ENCODE data around the gene SDK1.
A peak's percentile ranks its signal among the peaks of the same experiment; 100 is the strongest.
"Not testable (repeated sequence)": the region's sequence is repeated elsewhere in the genome, so short reads cannot be mapped to it uniquely, and the experiment has no call there.

The SDK1 gene

DNA sequence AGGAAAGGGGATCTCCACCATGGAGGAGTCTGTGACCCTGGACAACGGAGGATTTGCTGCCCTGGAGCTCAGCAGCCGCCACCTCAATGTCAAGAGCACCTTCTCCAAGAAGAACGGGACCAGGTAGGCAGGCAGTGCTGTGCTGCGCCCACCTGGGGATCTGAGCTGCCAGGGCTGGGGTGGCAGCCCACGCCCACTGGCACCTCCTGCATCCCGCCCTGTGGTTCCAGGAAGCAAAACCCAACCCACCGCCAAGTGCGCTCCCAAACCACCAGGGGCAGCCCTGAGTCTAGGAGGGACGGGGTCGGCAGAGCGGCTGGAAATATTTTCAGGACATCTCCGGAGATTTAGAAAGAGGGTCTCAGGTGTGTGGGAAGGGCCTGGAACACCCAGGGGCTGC lies 940.7 kb downstream of the SDK1 start:
- DNase-seq, result no peak

DNA sequence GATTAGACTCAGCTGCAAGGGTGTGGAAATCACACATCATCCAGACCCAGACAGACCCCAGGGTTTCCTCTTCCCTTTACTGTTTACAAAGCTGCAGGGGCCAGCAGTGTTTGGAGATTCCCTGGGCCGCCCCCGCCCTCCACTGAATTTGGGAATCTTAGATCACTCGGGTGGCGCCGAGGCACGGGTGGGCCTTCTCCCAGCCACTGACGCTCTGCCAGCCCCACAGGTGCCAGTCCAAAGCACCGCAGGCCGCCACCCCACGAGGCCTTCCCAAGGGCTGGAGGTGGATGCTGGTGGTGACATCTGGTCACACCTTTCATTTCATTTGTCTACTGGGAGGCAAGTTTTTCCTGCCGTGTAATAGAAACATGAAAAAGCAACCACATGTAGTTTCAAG lies 941.7 kb downstream of the SDK1 start:
- DNase-seq, result no peak

DNA sequence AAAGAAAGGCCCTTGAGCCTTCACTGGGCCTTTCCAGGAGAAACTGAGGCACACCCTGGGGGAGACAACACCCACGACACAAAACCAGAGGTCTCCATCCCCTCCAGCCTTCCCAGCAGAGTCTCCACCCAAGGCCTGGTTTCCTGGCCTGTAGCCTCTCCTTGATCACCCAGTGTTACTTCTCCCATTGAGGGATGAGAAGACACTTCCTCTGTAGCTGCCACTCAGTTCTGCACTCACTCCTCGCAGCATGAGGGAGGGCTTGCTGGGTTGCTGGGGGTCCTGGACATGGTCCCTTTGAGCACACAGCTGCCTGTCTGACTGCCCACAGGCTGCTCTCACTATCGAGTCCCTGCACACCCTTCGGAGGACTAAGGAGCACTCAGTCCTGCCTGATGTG lies 943.0 kb downstream of the SDK1 start:
- no peak for DNase-seq

DNA sequence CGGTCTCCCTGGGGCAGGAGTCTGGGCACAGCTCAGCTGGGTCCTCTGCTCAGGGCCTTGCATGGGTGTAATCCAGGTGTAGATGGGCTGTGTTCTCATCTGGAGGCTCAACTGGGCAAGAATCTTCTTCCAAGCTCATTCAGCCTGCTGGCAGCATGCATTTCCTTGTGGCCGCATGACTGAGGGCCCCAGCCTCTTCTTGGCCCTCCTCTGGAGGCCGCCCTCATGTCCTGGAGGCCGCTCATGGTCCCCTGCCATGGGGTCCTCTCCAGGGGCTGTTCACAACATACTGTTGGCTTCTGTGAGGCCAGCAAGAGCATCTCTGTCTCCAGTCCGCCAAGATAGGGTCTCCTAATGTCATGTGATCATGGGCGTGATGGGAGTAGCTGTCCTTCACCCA lies 943.6 kb downstream of the SDK1 start:
- DNase-seq, result no peak

- DNase-seq, result no peak
Observed at GRCh38 chr7:4245135-4245865, 944.2 kb downstream of the SDK1 start.

DNA sequence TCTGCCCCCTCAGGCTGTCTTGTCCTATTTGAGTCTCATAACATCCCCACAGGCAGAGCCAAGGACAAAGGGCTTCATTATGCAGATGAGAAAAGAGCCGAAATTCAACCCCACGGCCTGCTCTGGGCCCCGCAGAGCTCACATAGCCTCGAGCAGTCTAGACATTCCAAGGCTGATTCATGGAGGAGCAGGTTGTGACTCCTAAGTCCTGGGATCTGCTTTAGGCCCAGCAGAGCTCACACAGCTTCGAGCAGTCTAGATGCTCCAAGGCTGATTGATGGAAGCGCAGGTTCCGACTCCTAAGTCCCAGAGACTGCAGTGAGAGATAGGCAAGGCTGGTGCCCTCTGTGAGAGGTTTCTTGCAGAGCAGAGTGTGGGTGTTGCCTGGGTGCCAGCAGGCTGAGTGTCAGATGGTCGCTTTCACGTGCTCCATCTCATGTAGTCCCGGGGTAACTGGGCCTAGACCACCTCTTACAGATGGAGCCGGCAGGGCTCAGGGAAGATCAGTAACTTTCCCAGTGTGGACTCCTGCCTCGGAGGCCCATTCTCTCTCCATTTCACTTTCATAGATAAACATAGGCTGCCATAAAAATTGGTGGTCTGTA lies 944.9 kb downstream of the SDK1 start:
- DNase-seq, result no peak

GRCh38 chr7:4246536-4246935 lies 945.5 kb downstream of the SDK1 start:
- no peak for DNase-seq

DNA sequence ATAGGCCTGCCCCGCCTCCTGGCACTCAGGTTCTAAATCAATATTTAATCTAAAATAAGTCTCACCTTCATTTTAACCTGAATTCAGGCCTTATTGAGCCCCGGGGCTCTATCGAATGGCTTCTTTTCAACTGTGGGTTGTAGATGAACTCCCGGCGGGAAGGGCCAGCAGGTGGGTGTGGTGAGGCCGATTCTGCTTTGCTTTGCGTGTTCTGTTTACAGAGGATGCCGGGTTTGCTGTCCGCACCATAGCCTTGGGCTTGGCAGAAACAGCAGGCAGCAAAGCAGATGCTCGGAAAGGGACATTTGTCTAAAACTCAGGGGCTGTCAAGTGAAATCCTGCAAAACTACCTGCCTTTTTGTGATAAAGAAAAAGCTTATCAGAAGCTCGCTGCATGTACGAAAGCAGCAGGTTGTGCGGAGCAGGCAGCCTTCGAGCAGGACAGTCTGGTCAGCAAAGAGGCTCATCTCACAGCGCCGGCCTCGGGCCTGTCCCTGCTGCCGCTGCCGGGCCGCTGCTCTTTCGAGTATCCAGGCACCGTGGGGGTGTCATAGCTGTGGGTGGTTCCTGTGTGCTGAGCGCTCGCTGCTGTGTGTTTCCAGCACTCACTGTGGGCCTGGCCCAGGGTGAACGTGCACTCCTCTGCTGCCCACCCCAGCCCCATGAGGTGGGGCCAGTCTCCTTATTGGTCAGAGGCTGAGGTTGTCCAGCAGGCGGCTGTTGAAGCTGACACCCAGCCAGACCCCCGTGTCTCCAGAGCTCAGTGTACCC lies 946.2 kb downstream of the SDK1 start:
- no peak for DNase-seq

DNA sequence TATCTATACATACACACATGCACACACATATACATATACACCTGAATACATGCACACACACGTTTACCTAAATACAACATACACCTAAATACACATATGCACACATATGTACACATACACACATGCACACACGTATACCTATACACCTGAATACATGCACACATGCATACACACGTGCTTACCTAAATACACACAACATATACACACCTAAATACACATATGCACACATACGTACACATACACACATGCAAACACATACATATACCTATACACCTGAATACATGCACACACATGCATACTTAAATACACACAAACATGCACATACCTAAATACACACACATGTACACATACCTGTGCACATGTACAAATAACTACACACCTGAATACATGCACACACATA lies 947.2 kb downstream of the SDK1 start:
- DNase-seq, result no peak

GRCh38 chr7:4249241-4249640 lies 948.2 kb downstream of the SDK1 start:
- DNase-seq, result no peak

- no peak for DNase-seq
Observed at GRCh38 chr7:4255336-4255735, 954.3 kb downstream of the SDK1 start.

DNA sequence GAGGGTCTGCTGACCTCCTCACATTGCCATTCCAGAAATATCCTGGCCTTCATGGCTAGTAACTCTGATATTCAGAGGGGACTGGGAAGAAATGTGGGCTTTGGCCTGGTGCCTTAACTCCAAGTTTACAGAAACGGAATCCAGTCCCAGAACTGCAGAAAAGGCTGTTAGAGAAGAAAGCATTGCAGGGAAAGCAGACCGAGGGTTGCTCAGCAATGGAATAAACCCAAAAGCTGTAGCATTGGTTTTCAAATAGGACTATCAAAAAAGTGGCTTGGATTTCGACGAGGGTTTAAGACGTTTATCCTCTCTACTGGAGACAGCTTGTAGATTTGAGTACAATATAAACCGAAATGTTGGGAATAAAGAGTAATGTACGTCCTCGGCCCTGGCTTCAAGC lies 955.2 kb downstream of the SDK1 start:
- no peak for DNase-seq

- no peak for DNase-seq
Observed at GRCh38 chr7:4257146-4258111, 956.4 kb downstream of the SDK1 start.

- not testable (repeated sequence) for DNase-seq
Observed at GRCh38 chr7:4260116-4260515, 959.1 kb downstream of the SDK1 start.

DNA sequence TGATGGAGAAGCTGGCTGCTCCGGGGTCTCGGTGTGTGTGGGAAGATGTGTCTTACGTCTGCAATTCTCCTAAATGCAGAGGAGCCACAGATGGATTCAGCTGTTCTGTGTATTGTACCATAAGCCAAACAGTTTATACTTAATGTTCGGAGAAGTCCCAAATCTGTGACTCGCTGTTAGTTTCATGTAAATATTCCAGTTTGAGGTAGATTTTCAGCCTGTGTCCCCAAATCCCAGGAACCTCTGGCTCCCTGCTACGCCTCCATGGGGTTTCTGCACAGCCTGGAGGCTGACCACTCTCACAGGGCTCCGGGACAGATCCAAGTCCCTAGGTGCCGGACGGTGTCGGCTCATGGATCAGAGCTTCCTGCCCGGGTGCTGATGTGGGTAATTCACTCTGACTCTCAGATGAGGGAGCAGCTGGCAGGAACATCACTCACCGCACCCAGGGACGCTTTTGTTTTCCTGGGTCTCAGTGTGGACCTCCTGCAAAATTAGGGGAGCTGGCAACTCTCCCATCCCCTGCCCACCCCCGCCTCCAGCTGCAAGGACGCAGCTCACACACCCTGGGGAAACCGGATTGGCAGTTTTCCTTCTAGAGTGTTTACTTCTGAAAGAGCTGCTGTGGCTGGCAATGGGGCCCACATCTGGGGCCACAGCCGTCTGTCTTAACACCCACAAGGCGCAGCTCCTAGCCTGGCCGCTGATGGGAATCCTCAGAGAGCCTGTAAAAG lies 960.0 kb downstream of the SDK1 start:
- DNase-seq, result peak; percentile 10

- DNase-seq, result no peak
Observed at GRCh38 chr7:4261601-4261960, 960.5 kb downstream of the SDK1 start.

DNA sequence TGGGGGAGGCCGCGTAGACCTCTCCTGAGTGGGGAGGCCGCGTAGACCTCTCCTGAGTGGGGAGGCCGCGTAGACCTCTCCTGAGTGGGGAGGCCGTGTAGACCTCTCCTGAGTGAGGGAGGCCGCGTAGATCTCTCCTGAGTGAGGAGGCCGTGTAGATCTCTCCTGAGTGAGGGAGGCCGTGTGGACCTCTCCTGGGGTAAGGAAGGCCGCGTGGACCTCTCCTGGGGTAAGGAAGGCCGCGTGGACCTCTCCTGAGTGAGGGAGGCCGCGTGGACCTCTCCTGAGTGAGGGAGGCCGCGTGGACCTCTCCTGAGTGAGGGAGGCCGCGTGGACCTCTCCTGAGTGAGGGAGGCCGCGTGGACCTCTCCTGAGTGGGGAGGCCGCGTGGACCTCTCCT lies 963.2 kb downstream of the SDK1 start:
- DNase-seq, result not testable (repeated sequence)

DNA sequence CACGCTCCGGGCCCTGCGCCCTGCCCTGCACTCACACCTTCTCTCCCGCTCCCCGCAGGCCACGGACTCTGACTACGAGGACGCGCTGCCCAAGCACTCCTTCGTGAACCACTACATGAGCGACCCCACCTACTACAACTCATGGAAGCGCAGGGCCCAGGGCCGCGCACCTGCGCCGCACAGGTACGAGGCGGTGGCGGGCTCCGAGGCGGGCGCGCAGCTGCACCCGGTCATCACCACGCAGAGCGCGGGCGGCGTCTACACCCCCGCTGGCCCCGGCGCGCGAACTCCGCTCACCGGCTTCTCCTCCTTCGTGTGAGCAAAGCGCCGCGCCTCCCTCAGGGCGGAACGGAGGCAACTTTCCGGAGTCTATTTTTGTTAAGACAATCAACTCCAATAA lies 964.0 kb downstream of the SDK1 start:
- DNase-seq, result no peak

DNA sequence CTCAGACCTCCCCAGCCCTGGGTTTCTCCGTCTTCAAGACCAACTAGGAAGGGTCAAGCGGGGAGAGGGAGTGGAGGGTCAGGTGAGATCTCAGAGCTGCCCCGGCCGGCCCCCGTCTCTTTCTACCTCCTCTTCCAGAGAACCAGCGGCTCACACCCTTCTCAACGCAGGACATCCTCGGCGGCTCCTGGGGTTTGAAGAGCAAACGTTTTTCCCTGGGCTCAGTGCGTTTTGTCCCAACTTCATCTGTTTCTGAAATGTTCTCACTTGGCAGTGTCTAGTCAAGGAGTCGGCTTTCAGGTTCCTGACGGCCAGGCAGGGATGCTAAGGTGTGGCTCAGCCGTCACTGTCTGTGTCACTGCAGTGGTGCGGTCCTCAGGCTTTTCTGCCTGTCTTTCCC lies 964.6 kb downstream of the SDK1 start:
- DNase-seq, result no peak

DNA sequence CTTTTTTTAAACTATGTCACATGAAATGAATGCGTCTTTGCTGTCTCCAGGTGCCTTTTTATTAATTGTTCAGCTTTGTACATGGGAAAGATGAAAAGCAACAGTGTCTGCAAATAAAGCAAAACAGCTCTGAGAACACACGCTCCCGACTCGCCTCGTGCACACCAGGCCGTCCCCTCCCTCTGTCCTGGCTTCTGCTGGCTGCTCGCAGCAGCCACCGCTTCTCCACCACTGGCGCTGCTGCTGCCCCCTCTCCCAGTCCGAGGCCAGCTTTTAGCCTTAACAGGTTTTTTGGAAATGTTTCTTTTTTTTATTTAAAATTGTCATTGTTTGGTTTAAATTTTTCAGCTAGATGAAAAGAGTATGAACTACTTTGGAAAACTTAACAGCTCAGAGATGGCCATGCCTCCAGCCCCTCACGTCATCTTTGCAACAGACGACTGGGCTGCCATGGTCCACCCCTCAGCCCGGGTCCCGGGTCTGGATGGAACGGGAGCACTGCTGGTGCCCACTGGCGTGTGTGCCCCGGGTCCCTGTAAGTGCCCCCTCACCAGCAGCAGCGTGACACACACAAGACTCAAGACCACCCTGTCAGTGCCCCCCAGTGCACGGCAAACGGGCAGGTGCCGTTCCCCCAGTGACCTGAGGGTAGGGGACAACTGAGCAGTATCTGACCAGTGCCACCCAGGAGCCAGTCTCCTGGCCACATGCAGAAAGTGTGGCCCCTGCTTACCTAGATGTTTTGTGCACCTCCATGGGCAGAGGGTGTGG lies 965.4 kb downstream of the SDK1 start:
- no peak for DNase-seq

- no peak for DNase-seq
Observed at GRCh38 chr7:4267341-4268039, 966.4 kb downstream of the SDK1 start.
